Measurements from ENCODE around the gene PCNX3.

The PCNX3 gene

DNA sequence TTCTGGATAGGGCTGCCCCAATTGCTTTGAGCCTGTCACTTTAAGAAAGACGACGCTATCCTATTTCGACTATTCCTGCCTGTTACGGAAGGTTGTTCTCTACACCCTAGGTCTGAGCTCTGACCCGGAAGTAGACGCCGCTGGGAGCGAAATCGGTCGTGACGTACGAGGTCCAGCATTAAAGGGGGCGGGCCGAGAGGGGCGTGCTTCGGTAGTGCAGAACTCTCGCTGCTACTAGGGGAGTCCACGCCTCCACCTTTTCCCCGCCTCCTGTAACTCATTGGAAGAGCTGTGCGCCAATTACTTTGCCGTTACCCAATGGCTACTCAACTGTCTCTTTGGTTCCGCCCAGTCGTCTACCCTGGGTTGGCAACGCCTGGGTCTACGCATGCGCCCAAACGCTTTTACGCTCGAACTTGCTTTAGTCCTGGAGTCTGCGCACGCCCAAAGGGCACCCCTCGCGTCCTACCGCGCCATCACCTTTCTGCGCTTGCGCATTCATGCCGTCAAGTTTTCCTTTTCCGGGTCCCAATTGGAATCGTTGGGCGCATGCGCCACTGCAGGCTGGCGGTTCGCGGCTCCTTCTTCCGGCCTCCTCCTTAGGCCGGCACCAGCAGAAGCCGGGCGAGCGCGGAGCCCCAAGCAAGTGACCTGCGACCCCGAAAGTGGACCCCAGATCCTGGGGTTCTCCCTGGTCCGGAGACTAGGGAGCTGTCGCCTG is at the start of gene PCNX3:
TSS of gene PCNX3 (plus strand) at position 548 of the 721 bp plus-strand sequence. CDS start 536 bp downstream, outside the sequence.
- intact Hi-C loops (cut with DNase I): loop anchor here (2.0 to 5.0 kb wide), 3 partner anchors 37 to 47 kb away; partner anchors contain the start of gene RELA
- DNase-seq: peak; percentile 100

GRCh38 chr11:65569164-65569972 is 46.2 kb upstream of the PCNX3 start:
- intact Hi-C loops (cut with DNase I): no loop called here
- DNase-seq: peak in 1 of 10 donors; percentile 58

DNA sequence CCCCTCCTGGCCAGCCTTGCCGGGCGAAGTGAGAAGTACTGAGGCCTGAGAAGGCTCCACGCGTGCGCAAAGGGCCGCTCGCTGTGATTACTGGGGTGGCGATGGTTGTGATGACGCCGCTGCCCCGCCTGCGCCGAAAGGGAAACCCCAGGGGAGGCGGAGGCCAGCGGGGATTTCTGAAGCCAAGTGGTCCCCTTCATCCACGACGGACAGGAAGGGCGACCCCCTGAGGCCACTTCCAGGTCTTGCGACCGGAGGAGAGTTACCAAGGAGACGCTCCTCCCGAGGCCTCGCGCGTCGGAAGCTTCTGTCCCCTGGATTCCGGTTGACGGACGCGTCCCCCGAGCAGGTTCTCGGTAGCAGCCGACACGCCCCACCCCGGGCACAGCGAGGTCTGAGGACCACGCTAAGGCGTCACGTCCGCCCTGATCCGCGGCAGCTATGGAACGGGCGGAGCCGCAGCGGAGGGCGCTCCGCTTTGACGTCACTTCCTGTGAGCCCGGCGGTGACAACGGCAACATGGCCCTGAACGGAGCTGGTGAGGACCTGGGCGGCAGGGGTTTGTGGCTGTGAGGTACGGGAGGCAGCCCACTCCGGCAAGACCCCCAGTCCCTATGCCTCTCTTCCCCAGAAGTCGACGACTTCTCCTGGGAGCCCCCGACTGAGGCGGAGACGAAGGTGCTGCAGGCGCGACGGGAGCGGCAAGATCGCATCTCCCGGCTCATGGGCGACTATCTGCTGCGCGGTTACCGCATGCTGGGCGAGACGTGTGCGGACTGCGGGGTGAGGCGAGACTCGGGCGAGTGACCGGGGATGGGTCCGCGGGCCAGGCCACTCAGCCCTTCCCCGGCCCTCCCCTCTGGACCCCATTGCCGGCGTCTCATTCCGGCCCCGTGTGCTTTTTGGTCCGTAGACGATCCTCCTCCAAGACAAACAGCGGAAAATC is 45.3 kb upstream of the PCNX3 start, which contains the start of gene ZNRD2:
TSS of gene ZNRD2 (plus strand) at position 505 of the 946 bp plus-strand sequence. CDS start at position 520, 15 bp downstream.
- peak; percentile 98 to 100 (median 99) for DNase-seq
- intact Hi-C loops (cut with DNase I): loop anchor here (1.0 kb wide), 2 partner anchors 12 to 30 kb away; partner anchors contain the start of gene LTBP3

DNA sequence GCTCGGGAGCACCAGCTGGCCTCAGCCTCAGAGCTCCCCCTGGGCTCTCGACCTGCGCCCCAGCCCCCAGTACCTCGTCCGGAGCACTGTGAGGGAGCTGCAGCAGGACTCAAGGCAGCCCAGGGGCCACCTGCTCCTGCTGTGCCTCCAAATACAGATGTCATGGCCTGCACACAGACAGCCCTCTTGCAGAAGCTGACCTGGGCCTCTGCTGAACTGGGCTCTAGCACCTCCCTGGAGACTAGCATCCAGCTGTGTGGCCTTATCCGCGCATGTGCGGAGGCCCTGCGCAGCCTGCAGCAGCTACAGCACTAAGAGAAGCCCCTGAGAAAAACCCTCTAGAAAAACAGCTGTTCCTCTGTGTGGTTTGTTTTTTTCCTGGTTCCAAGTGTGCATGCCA is 44.2 kb upstream of the PCNX3 start:
- DNase-seq: no peak
- intact Hi-C loops (cut with DNase I): no loop called here

DNA sequence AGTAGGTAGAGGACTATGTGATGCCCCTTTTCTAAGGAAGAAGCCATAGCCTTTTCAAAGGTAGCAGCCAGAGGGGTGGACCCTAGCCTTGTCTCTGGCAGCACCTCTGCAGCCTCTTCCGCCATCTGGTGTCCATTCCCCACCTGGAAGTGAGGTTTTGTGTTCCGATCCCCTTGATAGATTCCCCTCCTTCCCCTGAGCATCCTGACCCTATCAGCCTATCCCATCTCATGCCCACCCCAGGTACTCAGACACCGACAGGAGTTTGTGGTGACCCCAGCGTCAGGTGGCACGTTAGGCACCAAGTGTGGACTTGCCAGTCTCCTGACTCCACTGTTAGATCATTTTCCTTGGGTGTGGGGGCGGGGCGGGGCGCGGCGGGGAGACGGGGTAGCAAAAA is 43.6 kb upstream of the PCNX3 start:
- intact Hi-C loops (cut with DNase I): loop anchor here (2.0 kb wide), 1 partner anchor 21 kb away; no protein-coding TSS in a partner anchor
- DNase-seq: no peak

GRCh38 chr11:65572356-65573051 is 43.1 kb upstream of the PCNX3 start, which contains the start of gene FAM89B:
FAM89B (plus strand) TSS chr11:65572538; CDS start chr11:65572670, 132 bp downstream.
- peak; percentile 83 to 99 (median 92) for DNase-seq
- intact Hi-C loops (cut with DNase I): loop anchor here (2.0 kb wide), 1 partner anchor 20 kb away; no protein-coding TSS in a partner anchor

- intact Hi-C loops (cut with DNase I): loop anchor here (2.0 kb wide), 2 partner anchors 19 to 41 kb away; partner anchors contain the start of genes MAP3K11 and PCNX3
- DNase-seq: peak in 2 of 10 donors; percentile 18 to 49
These were observed 42.0 kb upstream of the PCNX3 start for GRCh38 chr11:65573391-65574079.

DNA sequence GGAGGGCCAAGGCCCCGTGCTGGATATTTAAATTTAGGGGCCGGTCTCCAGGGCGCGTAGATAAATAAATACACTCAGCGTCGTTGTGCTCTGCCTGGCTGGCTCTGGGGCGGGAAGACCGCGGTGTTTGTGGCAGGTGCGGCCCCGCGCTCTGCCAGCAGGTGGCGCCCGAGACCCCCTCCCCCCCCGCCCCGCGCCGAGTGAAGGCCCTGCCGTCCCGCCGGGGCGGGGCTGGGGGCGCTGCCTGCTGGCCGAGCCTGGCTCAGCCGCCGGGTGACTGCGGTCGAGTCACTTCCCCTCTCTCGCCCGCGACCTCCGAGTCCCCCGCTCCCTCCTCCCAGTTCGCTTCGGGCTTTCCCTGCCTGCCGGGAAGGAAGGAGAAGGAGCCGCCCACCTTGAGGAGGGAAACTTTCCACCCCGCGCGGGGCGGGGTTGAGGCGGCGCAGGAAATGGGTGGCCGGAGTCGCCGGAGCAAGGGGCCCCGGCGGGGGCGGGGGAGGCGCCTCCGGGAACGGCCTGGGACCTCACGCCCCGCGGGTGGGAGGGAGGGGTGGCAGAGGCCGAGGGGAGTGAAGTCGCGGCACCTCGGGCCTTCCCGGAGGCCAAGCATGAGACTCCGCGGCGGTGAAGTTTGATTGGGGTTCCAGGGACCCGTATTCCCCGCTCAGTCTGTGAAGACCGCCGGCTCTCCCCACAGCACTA is 41.3 kb upstream of the PCNX3 start:
- DNase-seq: peak in 9 of 10 donors; percentile 57 to 94 (median 67)
- intact Hi-C loops (cut with DNase I): loop anchor here (2.0 kb wide), 1 partner anchor 41 kb away; the partner anchor contains the start of genes MAP3K11 and PCNX3

DNA sequence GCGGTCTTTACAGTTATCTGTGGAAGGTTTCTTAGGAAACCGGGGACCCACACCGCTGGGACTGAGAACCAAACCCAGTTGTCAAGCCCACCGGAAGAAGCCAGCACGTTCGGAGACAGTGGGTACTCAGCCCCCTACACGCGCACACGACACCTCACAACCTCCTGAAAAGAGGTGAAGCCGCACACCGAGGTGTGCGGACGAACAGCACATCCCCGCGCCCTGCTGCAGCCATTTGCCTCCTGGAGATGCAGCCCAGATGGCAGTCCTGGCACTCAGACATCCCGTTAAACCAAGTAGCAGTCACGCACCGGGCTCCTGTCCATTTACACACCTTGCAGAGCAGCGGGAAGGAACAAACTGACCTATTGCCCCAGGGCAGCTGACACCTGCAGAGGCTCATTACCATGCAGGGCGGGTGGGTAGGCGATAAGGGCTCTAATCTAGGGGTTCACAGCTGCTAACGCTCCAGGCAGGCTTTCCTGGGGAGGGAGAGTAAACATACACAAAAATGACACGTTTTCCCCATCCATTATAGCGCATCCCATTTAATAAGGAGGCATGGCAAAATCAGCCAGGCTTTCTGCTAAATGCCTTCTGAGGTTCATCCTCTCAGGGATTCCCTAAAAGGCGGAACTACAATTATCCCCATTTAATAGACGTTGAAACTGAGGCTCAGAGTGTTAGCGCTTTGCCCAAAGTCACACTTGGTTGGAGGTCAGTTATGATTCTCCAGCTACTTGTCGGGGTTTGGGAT is 40.6 kb upstream of the PCNX3 start:
- intact Hi-C loops (cut with DNase I): loop anchor here (2.0 kb wide), 1 partner anchor 40 kb away; the partner anchor contains the start of genes MAP3K11 and PCNX3
- DNase-seq: peak in 1 of 10 donors; percentile 85

GRCh38 chr11:65575568-65576231 is 39.9 kb upstream of the PCNX3 start, which contains the start of gene EHBP1L1:
EHBP1L1 (plus strand) TSS chr11:65576053; CDS start chr11:65576303, 250 bp downstream.
- peak in 1 of 10 donors; percentile 88 for DNase-seq
- intact Hi-C loops (cut with DNase I): loop anchor here (2.0 kb wide), 1 partner anchor 39 kb away; the partner anchor contains the start of genes MAP3K11 and PCNX3

- peak in 1 of 10 donors; percentile 85 for DNase-seq
- intact Hi-C loops (cut with DNase I): no loop called here
These were observed 39.2 kb upstream of the PCNX3 start for GRCh38 chr11:65576232-65576866.

GRCh38 chr11:65576867-65577755 is 38.5 kb upstream of the PCNX3 start:
- DNase-seq: peak in 2 of 10 donors; percentile 20 to 88
- intact Hi-C loops (cut with DNase I): no loop called here

- no peak for DNase-seq
- intact Hi-C loops (cut with DNase I): no loop called here
These were observed 37.8 kb upstream of the PCNX3 start for GRCh38 chr11:65577756-65578109.

GRCh38 chr11:65578134-65578533 is 37.4 kb upstream of the PCNX3 start:
- DNase-seq: peak in 1 of 10 donors; percentile 73
- intact Hi-C loops (cut with DNase I): no loop called here

- intact Hi-C loops (cut with DNase I): no loop called here
- peak in 1 of 10 donors; percentile 63 for DNase-seq
These were observed 36.9 kb upstream of the PCNX3 start for GRCh38 chr11:65578667-65579066.
